GM21723 (cell line): ENCODE results near the gene PTX4.

Source experiments
- ATAC-seq: cut with Tn5 transposase; IDR thresholded peaks from one replicate; pipeline ENCODE4 v1.9.1; 2021; ENCODE audit warnings: mild to moderate bottlenecking, moderate library complexity; ENCODE audit not compliant: unreplicated experiment

Gene PTX4

GRCh38 chr16:1464894-1465566, 23.7 kb downstream of the PTX4 start:
- ATAC-seq: no peak

DNA sequence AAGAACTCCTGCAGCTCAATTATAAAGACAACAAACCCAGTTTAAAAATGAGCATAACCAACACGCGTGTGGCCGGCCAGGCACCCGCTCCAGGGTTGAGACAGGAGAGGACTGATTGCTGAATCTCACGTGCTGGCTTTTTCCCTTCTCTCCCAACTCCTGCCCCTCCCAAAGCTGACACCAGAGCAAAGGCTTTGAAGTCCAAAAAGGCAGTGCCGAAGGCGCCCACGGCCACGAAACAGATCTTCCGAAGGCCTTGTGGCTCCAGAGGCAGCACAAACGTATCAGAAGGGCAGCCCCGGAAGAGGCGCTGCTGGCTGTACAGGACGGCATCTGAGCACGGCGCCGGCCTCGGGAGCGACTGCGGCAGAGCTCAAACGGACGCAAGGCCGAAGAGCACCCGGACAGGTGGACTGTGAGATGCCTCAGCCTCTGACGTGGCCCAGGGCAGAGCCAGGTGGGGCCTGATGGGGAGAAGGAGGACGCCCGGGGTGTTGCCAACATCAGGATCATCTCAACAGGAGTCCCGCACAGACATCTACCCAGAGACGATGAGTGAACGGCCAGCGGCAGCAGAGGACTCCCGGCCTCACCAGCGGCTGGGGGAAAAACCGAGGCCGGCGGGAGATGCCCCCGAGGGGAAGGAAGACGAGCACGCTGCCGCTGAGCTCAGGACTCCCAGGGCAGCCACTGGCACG, 24.4 kb downstream of the PTX4 start:
- no peak for ATAC-seq

GRCh38 chr16:1461146-1461545, 27.6 kb downstream of the PTX4 start:
- no peak for ATAC-seq

- ATAC-seq: no peak
Observed at GRCh38 chr16:1460602-1461138, 28.1 kb downstream of the PTX4 start.

DNA sequence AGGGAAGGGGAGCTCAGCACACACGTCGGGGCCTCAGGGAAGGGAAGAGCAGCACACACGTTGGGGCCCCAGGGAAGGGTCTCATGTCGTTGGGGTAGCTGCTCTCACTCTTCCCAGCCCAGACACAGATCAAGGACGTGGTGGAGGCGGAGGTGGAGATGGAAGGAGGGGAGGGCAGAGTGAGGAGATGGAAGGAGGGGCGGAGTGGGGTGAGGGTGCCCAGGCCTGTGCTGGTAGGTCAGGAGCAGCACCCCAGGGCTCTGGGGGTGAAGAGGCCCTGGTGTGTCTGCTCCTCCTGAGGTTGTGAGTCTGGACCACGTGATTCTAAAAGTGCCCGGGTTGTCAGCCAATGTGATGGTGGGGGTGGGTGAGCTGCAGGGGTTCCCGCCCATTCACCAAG, 28.8 kb downstream of the PTX4 start:
- no peak for ATAC-seq

DNA sequence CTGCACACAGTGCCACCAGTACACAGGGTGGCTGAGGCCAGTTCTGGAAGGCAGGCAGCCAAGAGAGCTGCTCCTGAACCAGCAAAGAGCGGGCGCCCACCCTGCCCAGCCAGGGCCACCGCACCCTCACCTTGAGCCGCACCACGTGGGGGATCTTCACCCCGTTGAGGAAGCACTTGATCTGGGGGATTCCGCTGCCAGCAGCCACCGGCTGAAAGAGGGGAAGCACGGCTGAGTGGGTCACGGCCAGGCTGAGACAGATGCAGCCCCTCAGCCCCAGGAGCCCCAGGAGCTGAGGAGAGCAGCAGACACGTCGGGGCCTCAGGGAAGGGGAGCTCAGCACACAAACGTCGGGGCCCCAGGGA, 29.8 kb downstream of the PTX4 start:
- ATAC-seq: no peak

DNA sequence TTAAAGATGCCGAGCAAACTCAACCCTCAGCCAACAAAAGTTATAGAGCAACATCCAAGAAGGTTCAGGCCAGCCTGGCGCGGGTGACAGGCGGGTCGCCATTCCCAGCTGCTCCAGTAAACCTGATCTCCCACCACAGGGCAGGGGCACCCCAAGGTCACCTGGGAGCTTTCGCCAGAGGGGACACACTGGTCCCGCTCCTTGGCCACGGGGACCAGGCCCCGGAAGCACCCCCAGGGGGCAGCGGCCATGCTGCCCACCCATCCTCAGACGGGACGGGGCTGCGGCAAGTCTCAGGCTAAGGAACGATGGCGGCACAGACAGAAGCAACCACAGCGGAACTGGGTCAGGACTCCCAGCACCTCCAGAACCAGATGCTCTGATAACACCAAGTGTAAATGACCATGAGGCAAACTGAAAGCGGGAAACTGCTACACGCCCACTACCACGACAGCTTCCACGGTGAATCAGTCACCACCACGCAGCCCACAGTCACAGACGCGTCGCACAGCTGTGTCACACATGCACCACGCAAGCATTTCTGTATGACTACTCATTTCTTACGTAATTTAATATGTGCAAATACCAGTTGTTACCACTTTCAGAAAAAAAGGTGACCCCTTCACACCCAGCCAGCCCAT, 30.3 kb downstream of the PTX4 start:
- ATAC-seq: no peak

DNA sequence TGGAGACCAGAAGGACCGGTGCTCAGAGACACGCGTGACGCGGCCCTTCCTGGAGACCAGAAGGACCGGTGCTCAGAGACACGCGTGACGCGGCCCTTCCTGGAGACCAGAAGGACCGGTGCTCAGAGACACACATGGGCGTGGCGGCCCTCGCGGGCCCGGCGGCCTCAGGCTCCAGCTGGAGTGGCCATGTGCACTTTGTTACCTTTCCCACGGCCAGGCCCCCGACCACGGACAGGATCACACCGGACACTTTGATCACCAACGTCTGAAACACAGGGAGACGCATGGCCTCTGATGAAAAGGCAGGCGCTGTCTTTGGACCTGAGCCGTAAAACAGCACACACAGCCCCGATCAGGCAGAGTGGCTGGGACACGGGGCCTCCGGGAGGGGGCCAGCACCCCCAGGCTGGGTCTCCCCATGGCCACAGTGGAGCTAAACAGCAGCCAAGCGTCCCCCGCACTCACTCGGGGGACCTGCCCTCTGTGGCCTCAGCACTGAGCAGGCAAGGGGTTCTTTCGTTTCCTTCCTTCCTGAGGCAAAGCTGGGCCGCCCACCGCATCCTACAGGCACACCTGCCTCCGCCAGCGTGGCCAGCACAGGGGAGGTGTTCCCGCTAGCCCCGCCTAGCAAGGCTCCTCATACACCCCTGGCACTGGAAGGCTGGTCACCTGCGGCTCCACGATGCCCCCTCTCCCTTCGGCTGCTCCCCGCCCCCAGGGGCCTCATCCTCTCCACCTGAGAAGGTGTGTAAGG, 31.1 kb downstream of the PTX4 start:
- ATAC-seq: no peak

- ATAC-seq: no peak
Observed at GRCh38 chr16:1456951-1457350, 31.8 kb downstream of the PTX4 start.

GRCh38 chr16:1455190-1456171, 33.3 kb downstream of the PTX4 start:
- ATAC-seq: no peak

DNA sequence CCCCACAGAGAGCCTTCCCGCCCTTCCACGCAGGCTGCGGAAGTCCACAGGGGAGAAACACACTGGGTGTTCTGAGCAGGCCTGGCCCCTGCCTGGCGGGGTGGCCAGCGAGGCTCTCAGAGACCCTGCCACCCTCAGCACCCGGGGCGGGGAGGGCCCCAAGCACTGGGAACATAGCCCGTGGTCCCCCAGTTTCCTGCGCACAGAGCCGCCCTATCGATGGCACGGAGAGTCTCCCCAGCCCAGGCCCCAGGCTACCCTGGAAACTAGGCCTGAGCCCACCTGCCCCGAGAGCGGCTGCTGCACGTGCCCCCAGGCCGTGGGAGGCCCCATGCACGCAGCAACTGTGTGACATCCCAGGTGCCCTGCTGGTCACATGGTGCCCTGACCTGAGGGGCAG, 34.2 kb downstream of the PTX4 start:
- no peak for ATAC-seq

DNA sequence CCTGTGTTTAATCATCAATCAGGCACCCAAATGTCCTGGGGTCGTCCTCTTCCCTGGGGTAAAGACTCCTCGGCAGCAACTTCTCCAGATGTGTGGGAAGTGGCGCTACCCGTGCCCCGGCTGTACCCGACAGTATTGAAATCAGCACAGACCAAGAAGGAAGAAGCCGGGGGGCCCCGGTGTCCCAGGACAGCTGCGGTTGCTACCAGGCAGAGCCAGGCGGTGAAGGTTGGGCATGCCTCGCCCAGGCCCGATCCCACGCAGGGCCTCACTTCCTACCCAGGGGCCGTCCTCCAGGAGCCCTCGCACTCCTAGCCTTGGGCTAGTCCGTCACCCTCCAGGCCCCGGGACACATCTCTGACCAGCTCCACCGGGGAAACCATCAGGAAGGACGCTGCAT, 35.4 kb downstream of the PTX4 start:
- ATAC-seq: no peak

DNA sequence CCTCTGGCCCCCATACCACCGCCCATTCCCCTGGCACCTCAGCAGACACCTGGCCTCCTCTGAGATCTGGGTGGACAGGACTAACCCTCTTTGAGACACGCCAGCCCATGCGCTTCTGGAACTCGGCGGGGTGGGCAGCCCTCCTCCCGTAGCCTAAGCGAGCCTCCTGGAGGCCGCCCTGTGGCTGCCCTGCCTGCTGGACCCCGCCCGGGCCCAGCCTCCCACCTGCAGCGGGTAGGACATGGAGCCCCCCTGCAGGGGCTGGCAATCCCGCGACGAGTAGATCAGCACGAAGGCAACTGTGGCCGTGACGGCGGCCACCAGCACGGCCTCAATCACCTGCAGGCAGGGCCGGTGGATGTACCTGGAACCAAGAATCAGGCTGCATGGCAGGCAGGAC, 36.2 kb downstream of the PTX4 start:
- no peak for ATAC-seq

- no peak for ATAC-seq
Observed at GRCh38 chr16:1451702-1452392, 36.9 kb downstream of the PTX4 start.

- no peak for ATAC-seq
Observed at GRCh38 chr16:1450841-1451240, 37.9 kb downstream of the PTX4 start.

DNA sequence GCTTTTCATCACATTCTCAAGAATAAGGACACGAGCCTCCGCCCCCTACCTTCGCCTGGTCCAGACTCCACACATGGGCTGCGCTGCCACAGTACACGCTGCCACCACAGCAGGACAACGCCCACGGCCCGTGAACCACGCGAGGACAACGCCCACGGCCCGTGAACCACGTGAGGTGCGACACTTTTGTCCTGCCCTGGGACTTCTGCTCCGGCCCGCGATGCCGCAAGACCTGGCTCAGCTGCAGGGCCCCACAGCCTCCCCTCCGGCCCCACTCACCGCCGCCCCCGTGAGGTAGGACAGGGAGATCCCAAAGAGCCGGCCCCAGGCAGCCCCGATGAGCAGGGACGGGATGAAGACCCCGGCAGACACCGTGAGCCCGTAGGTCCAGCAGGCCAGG, 38.5 kb downstream of the PTX4 start:
- no peak for ATAC-seq

- no peak for ATAC-seq
Observed at GRCh38 chr16:1449201-1449788, 39.4 kb downstream of the PTX4 start.

GRCh38 chr16:1448536-1449116, 40.1 kb downstream of the PTX4 start:
- no peak for ATAC-seq

DNA sequence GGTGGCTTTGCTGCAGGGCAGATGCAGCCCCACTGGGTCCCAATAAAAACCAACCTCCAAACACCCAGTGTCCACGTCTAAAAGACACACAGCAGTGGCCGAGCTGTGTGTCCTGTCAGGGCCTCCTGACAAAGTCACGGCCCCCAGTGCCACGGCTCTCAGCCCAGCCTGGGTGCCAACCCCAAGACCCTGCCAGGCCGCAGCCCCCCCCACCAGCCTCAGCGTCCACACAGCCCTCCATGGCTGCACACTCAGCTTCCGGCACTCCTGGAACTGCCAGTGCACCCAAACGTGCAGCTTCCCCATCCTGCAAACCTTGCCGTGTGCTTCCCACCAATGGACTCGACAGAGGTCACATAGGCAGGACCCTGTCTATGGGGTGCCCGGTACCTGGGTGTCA, 40.8 kb downstream of the PTX4 start:
- no peak for ATAC-seq
